Embryonic facial prominence (tissue), 1 donor: ENCODE results near the gene ABHD4.
"Not testable (repeated sequence)": the region's sequence is repeated elsewhere in the genome, so short reads cannot be mapped to it uniquely, and the experiment has no call there.

Experiments
- DNase-seq: peaks from one replicate; pipeline ENCODE4 v3.0.0-alpha.2; 2016; ENCODE audit errors: extremely low spot score

The ABHD4 gene

GRCh38 chr14:22561661-22562579 is 36.2 kb upstream of the ABHD4 start:
- no peak for DNase-seq

- no peak for DNase-seq
These were observed 34.1 kb upstream of the ABHD4 start for GRCh38 chr14:22563987-22564386.

- no peak for DNase-seq
These were observed 33.6 kb upstream of the ABHD4 start for GRCh38 chr14:22564463-22564862.

GRCh38 chr14:22565391-22565945 is 32.6 kb upstream of the ABHD4 start:
- no peak for DNase-seq

GRCh38 chr14:22566266-22566665 is 31.8 kb upstream of the ABHD4 start:
- DNase-seq = not testable (repeated sequence)

GRCh38 chr14:22566845-22567244 is 31.3 kb upstream of the ABHD4 start:
- no peak for DNase-seq

GRCh38 chr14:22567437-22567836 is 30.7 kb upstream of the ABHD4 start:
- no peak for DNase-seq

GRCh38 chr14:22569106-22569736 is 28.9 kb upstream of the ABHD4 start:
- DNase-seq = no peak

GRCh38 chr14:22569737-22570131 is 28.4 kb upstream of the ABHD4 start:
- no peak for DNase-seq

GRCh38 chr14:22570132-22570949 is 27.8 kb upstream of the ABHD4 start:
- DNase-seq = peak; percentile 82

GRCh38 chr14:22572562-22573058 is 25.5 kb upstream of the ABHD4 start:
- no peak for DNase-seq

GRCh38 chr14:22573804-22574203 is 24.3 kb upstream of the ABHD4 start:
- DNase-seq = no peak

GRCh38 chr14:22577334-22577908 is 20.7 kb upstream of the ABHD4 start:
- no peak for DNase-seq

GRCh38 chr14:22579236-22579635 is 18.9 kb upstream of the ABHD4 start:
- no peak for DNase-seq

GRCh38 chr14:22579881-22580280 is 18.2 kb upstream of the ABHD4 start:
- no peak for DNase-seq

GRCh38 chr14:22580625-22581024 is 17.5 kb upstream of the ABHD4 start:
- DNase-seq = no peak

GRCh38 chr14:22583994-22584393 is 14.1 kb upstream of the ABHD4 start:
- no peak for DNase-seq

- DNase-seq = no peak
These were observed 10.9 kb upstream of the ABHD4 start for GRCh38 chr14:22587247-22587646.

GRCh38 chr14:22587677-22588422 is 10.2 kb upstream of the ABHD4 start:
- not testable (repeated sequence) for DNase-seq

GRCh38 chr14:22588526-22589095 is 9.5 kb upstream of the ABHD4 start:
- DNase-seq = no peak
